K562 (cell line): ENCODE data around the gene FAM50B. TPM values are rescaled to one million over a fixed set of nuclear protein-coding genes. Genes with fewer than 3 reads are reported as not detected.

Experiments used
- ATAC-seq: fragments of 200-7000 bp; cut with Tn5 transposase; 3 replicates; pipeline ENCODE4 v1.9.1; 2020; ENCODE audit warnings: moderate library complexity
- BruUV-seq: library from RNA; stranded (reverse); fragments of 400-500 nt; replicated peaks from 2 replicates; lab custom pipeline; 2021; lab: Mats Ljungman, UMichigan
- CTCF ChIA-PET: fragments of 300-600 bp; formaldehyde crosslinking; extraction: SDS; loops from one replicate; lab custom pipeline; 2021; ENCODE audit warnings: low intra/inter-chr PET ratio; lab: Yijun Ruan, JAX
- POLR2A ChIA-PET: fragments of 300-600, 350-650 bp; sonication (Branson Sonifier 250); formaldehyde crosslinking; extraction: SDS; loops from one replicate; lab custom pipeline; 2021; ENCODE audit warnings: antibody characterized with exemption, inconsistent platforms; lab: Yijun Ruan, JAX
- DNase-seq, 4 experiments: peaks; one replicate each; pipeline versions ENCODE4 v3.0.0 to v3.0.0-alpha.2; 2011 to 2018; ENCODE audit warnings: low spot score in 3 of 4, mixed read lengths in 3 of 4; ENCODE audit errors: extremely low read depth in 1 of 4
- FAIRE-seq: peaks from 2 replicates; lab custom pipeline; 2011; peaks lifted over from hg19 to GRCh38; lab: Jason Lieb, UNC
- H2AFZ ChIP-seq: 2 replicates; pipeline ENCODE4 v1.6.0; 2011; ENCODE audit warnings: low read depth, low read length, control low read depth, inconsistent platforms
- H3K27ac ChIP-seq: fragments of 200-600 bp; 3 replicates; pipeline ENCODE4 v1.8.0; 2011; ENCODE audit warnings: low read depth, mild to moderate bottlenecking, control low read depth, inconsistent platforms, low read length, moderate library complexity, mixed read lengths; ENCODE audit errors: extremely low read depth
- H3K27me3 ChIP-seq, 2 experiments: fragments of 300-600 bp in 1 of 2; 2 replicates in 1 of 2; 3 replicates in 1 of 2; pipeline versions ENCODE4 v1.6.0 to v1.8.0; 2011; ENCODE audit warnings: inconsistent platforms in 2 of 2, low read length in 2 of 2, mild to moderate bottlenecking in 1 of 2, mixed read lengths in 1 of 2, moderate library complexity in 1 of 2; ENCODE audit not compliant: control insufficient read depth in 2 of 2, insufficient read depth in 2 of 2
- H3K36me3 ChIP-seq: fragments of 300-600 bp; 3 replicates; pipeline ENCODE4 v1.8.0; 2011; ENCODE audit warnings: mild to moderate bottlenecking, low read length, inconsistent platforms; ENCODE audit not compliant: control insufficient read depth, insufficient read depth
- H3K4me1 ChIP-seq, 2 experiments: fragments of 200-600 bp in 1 of 2; replicated peaks in 1 of 2; 2 replicates in 1 of 2; 3 replicates in 1 of 2; pipeline versions ENCODE4 v1.5.1 to v1.8.0; 2011; ENCODE audit warnings: inconsistent platforms in 2 of 2, low read length in 2 of 2, mild to moderate bottlenecking in 1 of 2, mixed read lengths in 1 of 2, moderate library complexity in 1 of 2; ENCODE audit not compliant: control insufficient read depth in 2 of 2, insufficient read depth in 2 of 2
- H3K4me2 ChIP-seq: 2 replicates; pipeline ENCODE4 v1.6.1; 2011; ENCODE audit warnings: low read length, control low read depth, inconsistent platforms, mixed read lengths; ENCODE audit not compliant: insufficient read depth
- H3K4me3 ChIP-seq: fragments of 200-600 bp; sonication (generic), shearing (Covaris generic); 2 replicates; pipeline ENCODE4 v1.5.1; 2016; ENCODE audit warnings: control low read depth, inconsistent platforms
- H3K79me2 ChIP-seq: fragments of 200-600 bp; 3 replicates; pipeline ENCODE4 v1.8.0; 2011; ENCODE audit warnings: low read length, inconsistent platforms; ENCODE audit not compliant: control insufficient read depth, insufficient read depth
- H3K9ac ChIP-seq, 2 experiments: 2 replicates each; pipeline versions ENCODE4 v1.6.0 to v1.6.1; 2011; ENCODE audit warnings: low read depth in 2 of 2, low read length in 2 of 2, control low read depth in 1 of 2, inconsistent platforms in 1 of 2, mild to moderate bottlenecking in 1 of 2, mixed read lengths in 1 of 2; ENCODE audit not compliant: insufficient read depth in 1 of 2
- H3K9me1 ChIP-seq: one replicate; pipeline ENCODE4 v1.6.0; 2011; ENCODE audit warnings: inconsistent platforms, mild to moderate bottlenecking, low read length, moderate library complexity; ENCODE audit not compliant: control insufficient read depth, insufficient read depth
- H3K9me3 ChIP-seq: replicated peaks from 2 replicates; pipeline ENCODE4 v1.5.1; 2011; ENCODE audit warnings: low read depth, low read length, inconsistent platforms; ENCODE audit not compliant: control insufficient read depth, insufficient read depth
- H4K20me1 ChIP-seq: replicated peaks from 2 replicates; pipeline ENCODE4 v1.6.1; 2011; ENCODE audit warnings: low read length, inconsistent platforms, mixed read lengths; ENCODE audit not compliant: control insufficient read depth, insufficient read depth
- HSF4 ChIP-seq: fragments of 250-450 bp; sonication (Bioruptor Pico); IDR thresholded peaks from 2 replicates; pipeline ENCODE4 v2.1.2; 2022; ENCODE audit warnings: mild to moderate bottlenecking, moderate library complexity, borderline replicate concordance
- LARP7 ChIP-seq: fragments of 450-650 bp; IDR thresholded peaks from 2 replicates; pipeline ENCODE4 v1.6.1; 2016
- NRF1 ChIP-seq, 2 experiments: fragments of 450-650 bp; IDR thresholded peaks in 1 of 2; conservative IDR thresholded peaks in 1 of 2; 2 replicates each; pipeline ENCODE4 v1.6.1; 2014; ENCODE audit warnings: mild to moderate bottlenecking in 2 of 2
- SNRNP70 ChIP-seq: fragments of 200-400 bp; formaldehyde crosslinking; optimal IDR thresholded peaks from 2 replicates; pipeline ENCODE3; 2017; ENCODE audit warnings: low read depth, low read length
- XRCC4 ChIP-seq: IDR thresholded peaks from one replicate; pipeline ENCODE4 v1.6.1; 2011; ENCODE audit not compliant: insufficient read depth, insufficient read length; ENCODE audit errors: extremely low read depth
- YY1 ChIP-seq, 3 experiments: IDR thresholded peaks; 2 replicates each; pipeline ENCODE4 v1.6.1; 2011; ENCODE audit warnings: low read length in 2 of 3, mild to moderate bottlenecking in 2 of 3, moderate library complexity in 2 of 3, borderline replicate concordance in 1 of 3, control low read depth in 1 of 3, low read depth in 1 of 3; ENCODE audit not compliant: insufficient read depth in 3 of 3, insufficient replicate concordance in 2 of 3, control insufficient read depth in 1 of 3, insufficient read length in 1 of 3; ENCODE audit errors: extremely low read depth in 1 of 3
- WGBS: fragments of 100-300 bp; shearing (Covaris generic); methylation state at CpG from one replicate; pipeline ENCODE4 v1.1.6; 2016; ENCODE audit warnings: low coverage, mixed read lengths; ENCODE audit not compliant: insufficient coverage; ENCODE audit errors: missing lambda C conversion rate; 5-methylcytosine and 5-hydroxymethylcytosine counted together
- in situ Hi-C: fragments of 300-500 bp; cut with MboI; formaldehyde crosslinking; loops from 4 replicates; pipeline ENCODE4 v1.15.0; 2018; ENCODE audit warnings: inconsistent platforms, mixed read lengths
- intact Hi-C: fragments of 100-400 bp; cut with micrococcal nuclease; formaldehyde crosslinking; loops from 2 replicates; pipeline ENCODE4 v1.14.2; 2022
- polyA plus RNA-seq, 8 experiments: library from polyadenylated mRNA; depleted of rRNA in 4 of 8; stranded (reverse) in 5 of 8; unstranded in 3 of 8; fragments of >200 nt; fragmentation: Nextera tagmentation in 2 of 8; fragmentation: Illumina TruSeq in 1 of 8; extraction: Ambion mirVana in 2 of 8; extraction: Trizol in 1 of 8; gene quantifications; 2 replicates each; pipeline versions ENCODE4 v1.2.1 to v1.2.3, GENCODE V29; 2011 to 2014; ENCODE audit warnings: inconsistent platforms in 1 of 8, missing spikeins in 1 of 8
- total RNA-seq, 7 experiments: library from RNA; depleted of rRNA in 6 of 7; stranded (reverse); fragments of >200 nt in 6 of 7; fragmentation: Illumina TruSeq in 2 of 7; extraction: Trizol in 2 of 7; gene quantifications; 2 replicates each; pipeline versions ENCODE4 v1.2.1 to v1.2.3, GENCODE V29; 2011 to 2021; ENCODE audit warnings: low replicate concordance in 1 of 7
- TF ChIP-seq, protein P1 (sequence below): fragments of 250-450 bp; sonication (Bioruptor Pico); IDR thresholded peaks from 2 replicates; pipeline ENCODE4 v1.8.0; 2021; ENCODE audit warnings: moderate library complexity, mild to moderate bottlenecking, inconsistent platforms
- TF ChIP-seq, protein P2 (sequence below): fragments of 450-650 bp; IDR thresholded peaks from 2 replicates; pipeline ENCODE4 v1.6.1; 2016; ENCODE audit warnings: antibody characterized with exemption
- TF ChIP-seq, protein P3 (sequence below): fragments of 450-650 bp; IDR thresholded peaks from 2 replicates; pipeline ENCODE4 v1.6.1; 2016; ENCODE audit warnings: low read depth

Gene FAM50B
- total and polyA plus RNA-seq, 9 of the 15 experiments (the other 6 are each of a cell fraction or from before 2014, with no cell fraction given): 0.09 to 0.16 (median 0.13) TPM; not detected in 6

DNA sequence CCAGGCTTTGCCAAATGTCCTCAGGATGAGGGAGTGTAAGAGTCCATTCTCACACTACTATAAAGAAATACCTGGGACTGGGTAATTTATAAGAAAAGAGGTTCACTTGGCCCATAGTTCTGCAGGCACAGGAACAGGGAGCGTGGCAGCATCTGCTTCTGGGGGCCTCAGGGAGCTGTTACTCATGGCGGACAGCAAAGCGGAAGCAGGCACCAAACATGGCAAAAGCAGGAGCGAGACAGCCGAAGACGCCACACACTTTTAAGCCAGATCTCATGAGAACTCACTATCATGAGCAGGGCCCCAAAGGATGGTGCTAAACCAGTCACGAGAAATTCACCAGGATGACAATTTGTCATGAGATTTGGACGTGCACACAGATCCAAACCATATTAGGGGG, 22.8 kb downstream of the FAM50B start:
- FAIRE-seq: no peak
- peaks cover 61 to 65% of the 10 kb centered on the region in 2 experiments for H3K27me3 ChIP-seq

More for the DNA sequence above, 22.8 kb downstream of the FAM50B start:
- Histone ChIP-seq H2AFZ (no peak overlapping the region), H3K27ac (no peak overlapping the region), H3K9me1 (no peaks in the 10 kb centered on the region), H3K79me2 (no peaks in the 10 kb centered on the region), H3K36me3 (no peaks in the 10 kb centered on the region), H4K20me1 (peaks cover 10% of the 10 kb centered on the region; the same call in 1 of the 2 replicates), H3K9me3 (no peaks in the 10 kb centered on the region), H3K4me2 (no peak overlapping the region), H3K9ac (no peak overlapping the region), H3K4me1 (no peaks in the 10 kb centered on the region), H3K4me3 (no peak overlapping the region)
- WGBS: 5% methylated on average over 8 of the region's 8 CpGs
- BruUV-seq: no TSS peak
- intact Hi-C loops: no loop called here
- TF ChIP-seq, protein P1, sequence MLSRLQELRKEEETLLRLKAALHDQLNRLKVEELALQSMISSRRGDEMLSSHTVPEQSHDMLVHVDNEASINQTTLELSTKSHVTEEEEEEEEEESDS (CRISPR knock-in tag): no peak
- TF ChIP-seq SNRNP70 (no peak), HSF4 (no peak), NRF1 (conservative IDR thresholded peaks at IDR 0.05 in 1 of 2, IDR thresholded peaks at IDR 0.05 in 1 of 2) (no peak), LARP7 (no peak), XRCC4 (no peak), YY1 (IDR thresholded peaks at IDR 0.05; ENCODE audit: borderline replicate concordance in 1 of 3, control insufficient read depth in 1 of 3, extremely low read depth in 1 of 3, insufficient read depth in 3 of 3, insufficient read length in 1 of 3, insufficient replicate concordance in 2 of 3, low read depth in 1 of 3, low read length in 2 of 3) (peak in 1 of 3 experiments; percentile 19)
- TF ChIP-seq, protein P2, sequence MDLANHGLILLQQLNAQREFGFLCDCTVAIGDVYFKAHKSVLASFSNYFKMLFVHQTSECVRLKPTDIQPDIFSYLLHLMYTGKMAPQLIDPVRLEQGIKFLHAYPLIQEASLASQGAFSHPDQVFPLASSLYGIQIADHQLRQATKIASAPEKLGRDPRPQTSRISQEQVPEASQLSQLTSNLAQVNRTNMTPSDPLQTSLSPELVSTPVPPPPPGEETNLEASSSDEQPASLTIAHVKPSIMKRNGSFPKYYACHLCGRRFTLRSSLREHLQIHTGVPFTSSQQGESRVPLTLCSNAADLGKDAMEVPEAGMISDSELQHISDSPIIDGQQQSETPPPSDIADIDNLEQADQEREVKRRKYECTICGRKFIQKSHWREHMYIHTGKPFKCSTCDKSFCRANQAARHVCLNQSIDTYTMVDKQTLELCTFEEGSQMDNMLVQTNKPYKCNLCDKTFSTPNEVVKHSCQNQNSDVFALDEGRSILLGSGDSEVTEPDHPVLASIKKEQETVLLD: no peak
- TF ChIP-seq, protein P3, sequence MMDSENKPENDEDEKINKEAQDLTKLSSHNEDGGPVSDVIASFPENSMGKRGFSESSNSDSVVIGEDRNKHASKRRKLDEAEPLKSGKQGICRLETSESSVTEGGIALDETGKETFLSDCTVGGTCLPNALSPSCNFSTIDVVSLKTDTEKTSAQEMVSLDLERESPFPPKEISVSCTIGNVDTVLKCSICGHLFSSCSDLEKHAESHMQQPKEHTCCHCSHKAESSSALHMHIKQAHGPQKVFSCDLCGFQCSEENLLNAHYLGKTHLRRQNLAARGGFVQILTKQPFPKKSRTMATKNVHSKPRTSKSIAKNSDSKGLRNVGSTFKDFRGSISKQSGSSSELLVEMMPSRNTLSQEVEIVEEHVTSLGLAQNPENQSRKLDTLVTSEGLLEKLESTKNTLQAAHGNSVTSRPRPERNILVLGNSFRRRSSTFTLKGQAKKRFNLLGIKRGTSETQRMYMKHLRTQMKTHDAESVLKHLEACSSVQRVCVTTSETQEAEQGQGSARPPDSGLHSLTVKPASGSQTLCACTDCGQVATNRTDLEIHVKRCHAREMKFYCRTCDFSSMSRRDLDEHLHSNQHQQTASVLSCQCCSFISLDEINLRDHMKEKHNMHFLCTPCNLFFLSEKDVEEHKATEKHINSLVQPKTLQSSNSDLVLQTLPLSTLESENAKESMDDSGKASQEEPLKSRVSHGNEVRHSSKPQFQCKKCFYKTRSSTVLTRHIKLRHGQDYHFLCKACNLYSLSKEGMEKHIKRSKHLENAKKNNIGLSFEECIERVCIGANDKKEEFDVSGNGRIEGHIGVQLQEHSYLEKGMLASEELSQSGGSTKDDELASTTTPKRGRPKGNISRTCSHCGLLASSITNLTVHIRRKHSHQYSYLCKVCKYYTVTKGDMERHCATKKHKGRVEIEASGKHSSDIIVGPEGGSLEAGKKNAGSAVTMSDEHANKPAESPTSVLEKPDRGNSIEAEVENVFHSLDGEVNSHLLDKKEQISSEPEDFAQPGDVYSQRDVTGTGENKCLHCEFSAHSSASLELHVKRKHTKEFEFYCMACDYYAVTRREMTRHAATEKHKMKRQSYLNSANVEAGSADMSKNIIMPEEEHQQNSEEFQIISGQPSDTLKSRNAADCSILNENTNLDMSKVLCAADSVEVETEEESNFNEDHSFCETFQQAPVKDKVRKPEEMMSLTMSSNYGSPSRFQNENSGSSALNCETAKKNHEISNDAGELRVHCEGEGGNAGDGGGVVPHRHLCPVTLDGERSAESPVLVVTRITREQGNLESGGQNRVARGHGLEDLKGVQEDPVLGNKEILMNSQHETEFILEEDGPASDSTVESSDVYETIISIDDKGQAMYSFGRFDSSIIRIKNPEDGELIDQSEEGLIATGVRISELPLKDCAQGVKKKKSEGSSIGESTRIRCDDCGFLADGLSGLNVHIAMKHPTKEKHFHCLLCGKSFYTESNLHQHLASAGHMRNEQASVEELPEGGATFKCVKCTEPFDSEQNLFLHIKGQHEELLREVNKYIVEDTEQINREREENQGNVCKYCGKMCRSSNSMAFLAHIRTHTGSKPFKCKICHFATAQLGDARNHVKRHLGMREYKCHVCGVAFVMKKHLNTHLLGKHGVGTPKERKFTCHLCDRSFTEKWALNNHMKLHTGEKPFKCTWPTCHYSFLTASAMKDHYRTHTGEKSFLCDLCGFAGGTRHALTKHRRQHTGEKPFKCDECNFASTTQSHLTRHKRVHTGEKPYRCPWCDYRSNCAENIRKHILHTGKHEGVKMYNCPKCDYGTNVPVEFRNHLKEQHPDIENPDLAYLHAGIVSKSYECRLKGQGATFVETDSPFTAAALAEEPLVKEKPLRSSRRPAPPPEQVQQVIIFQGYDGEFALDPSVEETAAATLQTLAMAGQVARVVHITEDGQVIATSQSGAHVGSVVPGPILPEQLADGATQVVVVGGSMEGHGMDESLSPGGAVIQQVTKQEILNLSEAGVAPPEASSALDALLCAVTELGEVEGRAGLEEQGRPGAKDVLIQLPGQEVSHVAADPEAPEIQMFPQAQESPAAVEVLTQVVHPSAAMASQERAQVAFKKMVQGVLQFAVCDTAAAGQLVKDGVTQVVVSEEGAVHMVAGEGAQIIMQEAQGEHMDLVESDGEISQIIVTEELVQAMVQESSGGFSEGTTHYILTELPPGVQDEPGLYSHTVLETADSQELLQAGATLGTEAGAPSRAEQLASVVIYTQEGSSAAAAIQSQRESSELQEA: no peak
- in situ Hi-C loops: no loop called here
- ATAC-seq (no peak), DNase-seq (no peak)
- ChIA-PET POLR2A (interaction anchor here (0.6 to 0.8 kb wide), 2 partner anchors 22 to 1707 kb away, joined by 3 read pairs; no protein-coding TSS in a partner anchor), CTCF (no interaction called here)
